HG03159 (cell line): ENCODE results near the gene ALS2CL.

ENCODE experiments used
- ATAC-seq: cut with Tn5 transposase; IDR thresholded peaks from one replicate; pipeline ENCODE4 v1.9.1; 2021; ENCODE audit warnings: mild to moderate bottlenecking, moderate library complexity; ENCODE audit not compliant: unreplicated experiment

The ALS2CL gene

GRCh38 chr3:46680298-46680826, 13.1 kb downstream of the ALS2CL start:
- no peak for ATAC-seq

DNA sequence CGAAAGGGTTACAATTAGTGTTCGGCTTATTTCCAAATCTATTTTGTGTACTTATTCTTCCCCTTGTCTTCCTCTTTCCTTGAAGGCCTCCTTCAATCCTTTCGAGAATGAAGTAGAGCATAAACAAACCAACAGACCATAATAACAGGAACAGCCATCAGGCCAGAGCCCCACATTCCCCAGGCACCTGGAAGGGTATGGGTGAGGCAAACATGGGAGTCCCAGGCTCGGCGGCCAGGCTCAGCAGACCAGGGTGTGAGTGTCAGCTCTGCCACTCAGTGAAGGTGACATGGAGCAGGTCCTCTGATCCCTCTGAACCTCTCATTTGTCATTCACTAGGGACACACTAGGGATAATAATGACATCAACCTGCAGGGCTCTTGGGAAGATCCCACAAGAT, 13.8 kb downstream of the ALS2CL start:
- no peak for ATAC-seq

- no peak for ATAC-seq
Observed at GRCh38 chr3:46678280-46678679, 15.2 kb downstream of the ALS2CL start.

DNA sequence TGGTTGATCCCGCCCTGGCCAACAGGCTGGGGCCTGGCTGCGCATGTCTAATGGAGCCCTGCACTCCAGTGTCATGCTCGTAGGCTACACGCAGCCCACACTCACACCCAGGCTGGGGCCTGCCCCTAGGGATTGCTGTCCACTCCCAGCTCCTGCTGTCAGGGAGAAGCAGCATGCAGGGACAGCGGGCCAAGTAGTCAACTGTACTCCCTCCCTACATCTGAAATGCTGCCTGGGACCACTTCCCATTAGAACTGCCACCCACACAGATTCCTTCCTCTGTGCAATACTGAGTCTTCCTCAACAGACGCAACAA, 16.1 kb downstream of the ALS2CL start:
- ATAC-seq, result no peak

- no peak for ATAC-seq
Observed at GRCh38 chr3:46676601-46677410, 16.7 kb downstream of the ALS2CL start.

DNA sequence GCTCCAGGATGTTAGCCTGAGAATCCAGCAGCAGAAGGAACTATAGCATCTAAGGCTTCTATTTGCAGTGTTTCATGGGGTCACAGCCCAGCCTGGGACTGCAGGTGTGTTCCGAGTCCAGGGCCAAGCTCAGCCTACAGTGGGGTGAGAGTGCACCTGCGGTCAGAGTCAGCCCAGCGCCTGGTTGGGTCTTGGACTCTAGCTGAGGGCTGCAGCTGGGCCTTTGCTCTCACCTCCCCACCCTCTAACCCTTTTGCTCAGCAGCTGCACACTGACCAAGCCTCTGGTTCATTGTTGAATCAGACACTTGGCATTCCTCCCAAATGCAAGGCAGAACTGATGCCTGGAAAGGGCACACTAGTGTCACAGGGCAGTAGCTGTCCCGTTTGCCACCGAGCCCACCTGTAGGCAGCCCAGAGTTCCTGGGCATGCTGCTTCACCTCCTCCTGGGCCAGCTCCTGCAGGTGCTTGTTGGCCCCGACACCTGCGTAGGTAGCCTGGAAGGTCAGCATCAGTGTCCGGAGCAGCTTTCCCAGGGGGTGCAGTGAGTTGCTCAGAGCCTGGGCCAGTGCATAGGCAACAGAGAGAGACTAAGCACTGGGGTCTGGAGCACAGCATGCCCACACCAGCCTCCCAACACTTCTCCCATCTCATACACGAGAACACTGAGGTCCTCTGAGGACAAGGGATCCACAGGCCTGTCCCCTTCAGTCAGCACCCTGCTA, 17.5 kb downstream of the ALS2CL start:
- ATAC-seq, result no peak

- ATAC-seq, result no peak
Observed at GRCh38 chr3:46675426-46675825, 18.1 kb downstream of the ALS2CL start.

GRCh38 chr3:46674031-46674845, 19.2 kb downstream of the ALS2CL start:
- ATAC-seq, result no peak

DNA sequence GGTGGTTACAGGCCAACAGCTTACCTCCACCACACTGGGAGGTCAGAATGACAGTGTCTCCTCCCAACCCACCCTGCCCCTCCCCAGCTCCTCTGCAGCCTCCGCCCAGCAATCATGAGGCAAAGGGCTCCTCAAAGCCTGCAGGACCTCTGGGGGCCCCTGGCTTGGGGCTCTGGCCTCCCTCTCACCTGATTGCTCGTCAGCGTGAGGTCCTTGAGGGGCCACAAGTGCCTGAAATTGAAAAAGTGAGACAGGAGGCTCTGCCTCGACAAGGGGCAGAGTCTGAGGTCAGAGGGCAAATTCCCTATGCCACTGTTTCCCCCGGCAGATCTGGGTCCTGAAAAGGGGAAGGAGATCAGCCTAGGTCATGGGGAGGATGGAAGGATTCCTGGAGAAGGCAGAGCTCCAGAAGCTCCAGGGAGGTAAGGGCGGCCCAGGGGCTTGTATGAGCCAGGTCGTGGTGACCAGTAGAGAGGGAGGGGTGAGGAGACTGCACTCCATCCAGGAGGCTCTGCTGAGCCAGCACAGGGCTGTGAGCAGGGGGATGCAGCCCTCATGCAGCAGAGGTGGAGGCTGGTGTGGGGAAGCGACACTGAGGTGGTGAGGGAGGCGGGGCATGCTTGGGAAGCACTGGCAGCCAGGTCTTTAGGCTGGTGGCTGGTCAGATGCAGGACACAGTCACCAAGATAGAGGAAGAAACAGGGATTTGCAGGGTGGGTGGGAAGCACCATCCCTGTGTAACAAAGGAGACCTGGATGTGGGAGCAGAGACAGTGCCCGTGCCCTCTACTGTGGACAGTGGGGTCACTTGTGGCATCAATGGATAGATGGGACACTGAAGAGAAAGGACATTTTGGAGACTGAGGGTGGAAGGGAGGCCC, 20.1 kb downstream of the ALS2CL start:
- no peak for ATAC-seq

- ATAC-seq, result no peak
Observed at GRCh38 chr3:46672349-46672695, 21.2 kb downstream of the ALS2CL start.

- ATAC-seq, result no peak
Observed at GRCh38 chr3:46671541-46672348, 21.7 kb downstream of the ALS2CL start.

- no peak for ATAC-seq
Observed at GRCh38 chr3:46670891-46671427, 22.5 kb downstream of the ALS2CL start.

DNA sequence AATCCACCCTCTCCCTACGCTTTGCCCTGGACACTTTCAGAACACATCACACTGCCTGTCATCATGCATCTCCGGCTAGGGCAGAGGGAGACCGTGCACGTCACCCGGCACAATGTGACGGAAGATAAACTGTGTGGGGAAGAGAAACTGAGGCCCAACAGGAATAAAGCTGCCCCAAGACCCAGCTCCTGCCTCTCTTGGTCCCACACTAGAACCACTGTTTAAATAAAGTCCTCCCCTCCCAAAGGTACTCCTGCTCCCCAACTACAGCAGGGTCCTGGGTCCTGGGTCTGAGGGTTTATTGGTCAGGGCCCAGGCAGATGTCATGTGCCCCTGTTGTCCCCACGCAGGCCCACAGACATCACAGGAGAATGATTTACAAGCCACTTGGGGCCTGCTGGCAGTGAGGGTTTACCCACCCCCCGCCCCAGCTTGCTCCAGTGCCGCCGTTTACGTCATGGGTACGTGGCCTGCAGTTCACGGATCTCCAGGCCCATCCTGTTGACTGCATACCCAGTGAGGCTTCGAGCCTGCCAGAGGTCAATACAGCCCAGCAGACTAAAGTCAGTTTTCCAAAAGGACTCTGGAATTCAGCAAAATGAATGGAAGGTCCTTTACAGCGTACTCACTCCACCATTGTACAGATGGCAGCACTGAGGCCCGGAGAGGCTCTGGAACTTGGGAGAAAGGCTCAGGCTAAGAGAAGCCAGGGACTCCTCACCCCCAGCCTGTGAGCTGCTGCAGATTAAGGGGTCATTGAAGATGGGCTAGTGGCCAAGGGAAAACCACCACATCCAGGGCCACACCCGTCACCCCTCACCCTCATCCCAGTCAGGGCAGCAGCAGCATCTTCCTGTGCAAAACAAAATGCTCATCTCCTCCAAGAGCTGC, 23.2 kb downstream of the ALS2CL start:
- ATAC-seq, result no peak

- ATAC-seq, result no peak
Observed at GRCh38 chr3:46669191-46669999, 24.1 kb downstream of the ALS2CL start.

DNA sequence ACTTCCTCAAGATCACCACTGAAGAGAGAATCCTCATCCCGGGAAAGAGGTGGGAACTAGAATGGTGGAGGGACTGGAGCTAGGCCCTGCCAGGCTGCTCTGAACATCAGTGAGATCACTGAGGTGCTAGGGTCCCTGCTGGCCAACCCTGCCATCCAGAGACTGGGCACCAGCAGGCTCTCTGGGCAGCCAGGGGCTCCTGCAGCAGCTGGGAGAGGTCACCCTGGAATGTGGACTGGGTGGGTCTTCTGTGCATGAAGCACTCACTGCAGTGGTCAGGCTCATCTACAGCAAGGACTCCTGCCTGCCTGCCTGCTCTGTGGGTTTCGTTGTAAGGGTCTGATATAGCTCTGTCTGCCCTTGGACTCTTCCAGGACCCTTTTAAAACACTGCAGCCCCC, 24.9 kb downstream of the ALS2CL start:
- no peak for ATAC-seq

- no peak for ATAC-seq
Observed at GRCh38 chr3:46668116-46668515, 25.4 kb downstream of the ALS2CL start.

DNA sequence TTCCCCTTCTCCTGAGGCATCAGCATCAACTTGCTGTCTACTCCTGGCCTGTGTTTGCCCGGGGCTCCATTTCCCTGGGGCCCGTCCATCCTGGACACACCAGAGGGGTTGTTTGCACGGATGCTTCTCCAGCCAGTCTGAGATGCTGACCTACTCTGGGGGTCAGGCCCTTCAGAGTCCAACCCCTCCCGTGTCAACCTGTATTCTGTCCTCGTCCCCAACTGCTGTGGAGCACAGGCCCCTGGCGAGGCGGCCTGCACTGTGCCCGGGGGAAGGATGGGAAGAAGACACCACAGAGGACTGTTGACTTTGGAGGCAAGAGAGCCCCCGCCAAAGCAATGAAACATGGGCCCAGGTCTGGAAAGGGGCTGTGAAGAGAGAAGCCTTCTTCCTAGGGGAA, 25.8 kb downstream of the ALS2CL start:
- ATAC-seq, result no peak
